GM21619 (cell line): ENCODE data around the gene UNG.
A peak's percentile ranks its signal among the peaks of the same experiment; 100 is the strongest.

Experiments
- ATAC-seq: cut with Tn5 transposase; IDR thresholded peaks from one replicate; pipeline ENCODE4 v1.9.1; 2021; ENCODE audit not compliant: unreplicated experiment

UNG gene

DNA sequence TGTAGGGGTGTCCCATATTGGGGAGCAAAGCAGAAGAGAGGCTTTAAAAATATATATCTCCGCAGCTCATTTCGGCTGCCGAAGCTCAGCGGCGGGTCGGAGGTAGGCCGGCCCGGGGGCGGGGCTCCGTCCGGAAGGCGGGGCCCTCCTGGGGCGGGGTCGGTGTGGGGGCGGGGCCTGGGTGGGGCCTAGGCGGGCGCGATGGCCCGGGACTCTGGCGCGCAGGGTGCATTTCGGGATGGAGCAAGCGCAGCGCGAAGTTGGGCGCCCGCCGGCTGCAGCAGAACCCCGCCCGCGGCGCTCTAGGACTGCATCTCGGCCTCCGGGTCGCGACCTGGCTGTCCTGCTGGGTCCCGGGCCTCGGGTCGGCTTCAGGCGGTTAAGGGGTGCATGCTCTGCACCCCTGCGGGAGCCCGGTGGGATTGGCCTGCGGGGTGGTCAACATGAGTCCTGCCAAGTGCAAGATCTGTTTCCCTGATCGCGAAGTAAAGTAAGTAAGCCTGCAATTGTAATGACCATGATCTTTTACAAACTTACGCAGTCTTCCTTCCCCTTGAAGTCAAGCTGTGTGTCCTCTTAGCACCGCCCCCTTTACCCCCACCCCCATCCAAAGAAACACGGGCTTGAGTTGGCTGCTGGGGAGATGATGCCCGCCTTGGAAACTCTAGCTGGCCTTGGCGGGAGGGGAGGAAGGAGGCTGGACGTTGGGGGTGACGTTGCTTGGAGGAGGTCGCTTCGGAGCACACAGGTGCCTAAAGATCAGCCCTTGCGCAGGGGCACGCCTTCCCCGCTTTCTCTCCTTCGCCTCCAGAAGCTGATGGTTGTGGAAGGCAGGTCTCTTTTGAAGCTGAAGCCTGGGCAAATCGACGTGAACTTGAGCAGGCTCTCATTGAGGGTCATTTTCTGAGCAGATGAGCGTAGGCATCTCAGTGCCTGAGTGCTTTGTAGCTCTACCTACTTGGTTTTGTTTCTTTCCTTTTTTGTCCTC, 57.3 kb downstream of the UNG start:
- peak; percentile 84 for ATAC-seq

DNA sequence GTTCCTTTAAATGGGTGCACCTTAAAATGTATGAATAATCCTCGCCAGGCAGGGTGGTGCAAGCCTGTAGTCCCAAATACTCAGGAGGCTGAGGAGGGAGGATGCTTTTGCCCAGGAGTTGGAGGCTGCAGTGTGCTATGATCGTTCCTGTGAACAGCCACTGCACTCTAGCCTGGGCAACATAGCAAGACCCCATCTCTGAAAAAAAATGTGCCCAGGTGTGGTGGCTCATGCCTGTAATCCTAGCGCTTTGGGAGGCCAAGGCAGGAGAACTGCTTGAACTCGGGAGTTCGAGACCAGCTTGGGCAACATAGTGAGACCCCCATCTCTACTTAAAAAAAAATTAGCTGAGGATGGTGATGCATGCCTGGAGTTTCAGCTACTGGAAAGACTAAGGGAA, 58.6 kb downstream of the UNG start:
- ATAC-seq, result no peak

DNA sequence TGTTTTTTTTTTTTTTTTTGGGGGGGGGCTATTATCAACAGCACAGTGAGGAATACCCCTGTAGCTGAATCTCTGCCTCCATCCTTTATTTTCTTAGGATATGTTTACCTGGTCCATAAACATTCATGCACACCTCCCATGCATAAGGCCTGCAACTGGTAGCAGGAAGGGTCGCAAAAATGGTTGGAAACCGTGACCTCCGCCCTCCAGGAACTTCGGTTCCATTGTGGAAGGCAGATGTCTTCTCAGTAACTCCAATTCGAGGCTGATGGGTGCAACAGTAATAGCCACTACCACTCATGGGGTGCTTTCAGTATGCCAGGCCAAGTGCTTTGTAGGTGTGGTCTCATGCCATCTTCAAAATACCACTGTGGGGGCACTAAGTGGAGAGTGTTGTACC, 59.2 kb downstream of the UNG start:
- no peak for ATAC-seq

DNA sequence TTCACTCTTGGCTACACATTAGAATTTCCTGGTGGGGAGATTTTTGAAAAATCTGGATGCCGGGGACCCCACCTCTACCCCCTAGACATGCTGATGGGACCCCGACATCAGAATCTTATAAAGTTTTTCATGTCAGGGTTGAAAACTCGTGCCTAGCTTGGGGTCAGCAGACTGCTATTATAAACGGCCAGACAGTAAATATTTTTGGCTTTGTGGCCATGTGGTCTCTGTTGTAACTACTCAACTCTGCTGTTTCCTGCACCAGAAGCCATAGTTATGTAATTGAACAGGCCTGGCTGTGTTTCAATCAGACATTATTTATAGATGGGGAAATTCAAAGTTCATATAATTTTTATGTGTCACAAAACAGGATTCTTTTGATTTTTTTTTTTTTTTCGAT, 60.6 kb downstream of the UNG start:
- no peak for ATAC-seq

DNA sequence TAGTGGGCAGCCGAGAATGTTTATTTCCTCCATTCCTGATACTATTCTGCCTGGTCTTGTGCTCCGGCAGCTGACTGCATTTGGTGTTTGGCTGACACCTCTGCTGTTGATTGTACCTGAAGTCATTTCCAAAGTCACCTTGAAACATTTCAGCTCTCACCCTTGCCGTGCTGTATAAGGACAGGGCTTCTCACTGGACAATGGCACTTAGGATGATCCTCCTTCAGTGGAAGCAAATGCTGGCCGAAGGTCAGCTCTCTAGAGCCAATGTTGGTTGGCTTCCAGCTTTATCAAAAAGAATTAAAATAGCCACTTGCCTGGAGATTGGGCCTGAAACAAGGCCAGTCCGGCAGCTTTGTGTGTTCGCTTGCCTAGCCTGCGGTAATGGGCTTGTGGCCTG, 63.0 kb downstream of the UNG start:
- no peak for ATAC-seq
